ENCODE results near the gene FOXP1. TPM values are rescaled to one million over a fixed set of nuclear protein-coding genes. Genes with fewer than 3 reads are reported as not detected.

Gene FOXP1
- total and polyA plus RNA-seq, 12 donors = 7.6 to 42.7 (median 24.3) TPM

- TF ChIP-seq CTCF (IDR thresholded peaks at IDR 0.05) (no peak), POLR2A (IDR thresholded peaks at IDR 0.05) (no peak)
- DNase-seq = no peak
- H3K36me3 ChIP-seq (replicated peaks in 1 of 2) = no peaks in the 10 kb centered on the region
- intact Hi-C loops (cut with DNase I) = no loop called here
- no peaks in the 10 kb centered on the region for H3K27me3 ChIP-seq
- no peaks in the 10 kb centered on the region for H3K9me3 ChIP-seq (replicated peaks in 1 of 3)
- no peak overlapping the region for H3K4me3 ChIP-seq
- H3K4me1 ChIP-seq (replicated peaks in 1 of 2) = no peaks in the 10 kb centered on the region
- 82 to 92% (median 88%) methylated on average over 5 of the region's 5 CpGs for WGBS, 4 donors
- H3K27ac ChIP-seq = no peak overlapping the region
These were observed 388.0 kb downstream of the FOXP1 start for GRCh38 chr3:71195492-71195891.

- Histone ChIP-seq H3K27me3 (no peaks in the 10 kb centered on the region), H3K4me3 (no peak overlapping the region), H3K36me3 (replicated peaks in 1 of 2) (no peaks in the 10 kb centered on the region), H3K9me3 (replicated peaks in 1 of 3) (no peaks in the 10 kb centered on the region), H3K27ac (no peak overlapping the region), H3K4me1 (replicated peaks in 1 of 2) (no peaks in the 10 kb centered on the region)
- no peak for DNase-seq
- TF ChIP-seq POLR2A (IDR thresholded peaks at IDR 0.05) = no peak
- TF ChIP-seq CTCF (IDR thresholded peaks at IDR 0.05) = no peak
- 93 to 99% (median 95%) methylated on average over 5 of the region's 5 CpGs for WGBS, 4 donors
- intact Hi-C loops (cut with DNase I) = no loop called here
These were observed 388.7 kb downstream of the FOXP1 start for GRCh38 chr3:71194785-71195184.

GRCh38 chr3:71191031-71191482 is 392.5 kb downstream of the FOXP1 start:
- Histone ChIP-seq H3K4me3 (no peak overlapping the region), H3K27ac (no peak overlapping the region), H3K27me3 (no peaks in the 10 kb centered on the region), H3K4me1 (replicated peaks in 1 of 2) (peaks cover 0 to 3% of the 10 kb centered on the region in 2 donors), H3K9me3 (replicated peaks in 1 of 3) (no peaks in the 10 kb centered on the region), H3K36me3 (replicated peaks in 1 of 2) (no peaks in the 10 kb centered on the region)
- intact Hi-C loops (cut with DNase I) = no loop called here
- DNase-seq = no peak
- 80 to 88% (median 86%) methylated on average over 4 of the region's 4 CpGs for WGBS, 4 donors
- no peak for TF ChIP-seq POLR2A (IDR thresholded peaks at IDR 0.05)
- TF ChIP-seq CTCF (IDR thresholded peaks at IDR 0.05) = no peak

GRCh38 chr3:71189480-71189879 is 394.0 kb downstream of the FOXP1 start:
- no peak for DNase-seq
- intact Hi-C loops (cut with DNase I) = no loop called here
- TF ChIP-seq CTCF (IDR thresholded peaks at IDR 0.05) (no peak), POLR2A (IDR thresholded peaks at IDR 0.05) (no peak)
- Histone ChIP-seq H3K27me3 (no peaks in the 10 kb centered on the region), H3K36me3 (replicated peaks in 1 of 2) (no peaks in the 10 kb centered on the region), H3K27ac (no peak overlapping the region), H3K9me3 (replicated peaks in 1 of 3) (no peaks in the 10 kb centered on the region), H3K4me1 (replicated peaks in 1 of 2) (peaks cover 0 to 4% of the 10 kb centered on the region in 2 donors), H3K4me3 (no peak overlapping the region)
- 92 to 100% (median 97%) methylated on average over 1 of the region's 1 CpG for WGBS, 4 donors

Data from adrenal gland (tissue), 12 donors.